Activated CD8-positive, alpha-beta memory T cell treated with anti-CD3 and anti-CD28 coated beads, Interleukin-2, amount 10 ng/mL, durations not matched to agents 7 days and 5 days (primary cell): ENCODE data around the gene RBM47. TPM values are rescaled to one million over a fixed set of nuclear protein-coding genes. Genes with fewer than 3 reads are reported as not detected.

Source experiments
- ATAC-seq: fragments of 150-1000 bp; cut with Tn5 transposase; one replicate; pipeline ENCODE4 v1.10.0; 2021; ENCODE audit warnings: moderate library complexity
- CTCF ChIA-PET: fragments of 350-600 bp; sonication (Branson Sonifier 250); formaldehyde crosslinking; loops from one replicate; lab custom pipeline; 2021; ENCODE audit warnings: antibody characterized with exemption; lab: Charles Lee
- DNase-seq: peaks from one replicate; pipeline ENCODE4 v3.0.0-alpha.2; 2020
- H3K27ac Mint-ChIP-seq: one replicate; pipeline ENCODE4 v1.8.0; 2021; ENCODE audit warnings: mild to moderate bottlenecking, mixed read lengths
- H3K27me3 Mint-ChIP-seq: one replicate; pipeline ENCODE4 v1.8.0; 2021; ENCODE audit warnings: mixed read lengths
- H3K36me3 Mint-ChIP-seq: one replicate; pipeline ENCODE4 v1.8.0; 2021; ENCODE audit warnings: mild to moderate bottlenecking, mixed read lengths
- H3K4me1 Mint-ChIP-seq: one replicate; pipeline ENCODE4 v1.8.0; 2021; ENCODE audit warnings: mixed read lengths
- H3K4me3 Mint-ChIP-seq: one replicate; pipeline ENCODE4 v1.8.0; 2021; ENCODE audit warnings: mild to moderate bottlenecking, moderate library complexity, mixed read lengths
- H3K9me3 Mint-ChIP-seq: one replicate; pipeline ENCODE4 v1.8.0; 2022; ENCODE audit warnings: low read depth, mixed read lengths
- total RNA-seq, 2 experiments: library from RNA; stranded (reverse); gene quantifications; one replicate each; pipeline ENCODE4 v1.2.3, GENCODE V29; 2021

RBM47 gene
- 1 to 10 TPM; 2.2 to 2.3 TPM for total RNA-seq

GRCh38 chr4:40629401-40630334 lies at the start of gene RBM47:
Gene RBM47, minus strand, starts transcription at chr4:40629864. Its CDS starts 190,971 bp downstream, at chr4:40438893.
- Mint-ChIP-seq H3K4me1 (peaks cover 32% of the 10 kb centered on the region), H3K4me3 (peak within 1 kb of the TSS; percentile 77), H3K9me3 (no peaks in the 10 kb centered on the region), H3K27ac (peak within 1 kb of the TSS; percentile 1), H3K27me3 (peaks cover 58% of the 10 kb centered on the region), H3K36me3 (peaks cover 1% of the 10 kb centered on the region)
- DNase-seq (no peak), ATAC-seq (peak; percentile 76)
- CTCF ChIA-PET, result interaction anchor here (0.7 kb wide), 1 partner anchor 17 kb away, joined by 3 read pairs; no protein-coding TSS in a partner anchor

GRCh38 chr4:40678421-40678820 lies 48.8 kb upstream of the RBM47 start:
- Mint-ChIP-seq H3K36me3 (peaks cover 4% of the 10 kb centered on the region), H3K27me3 (peaks cover 4% of the 10 kb centered on the region), H3K4me1 (peaks cover 16% of the 10 kb centered on the region), H3K9me3 (no peaks in the 10 kb centered on the region), H3K27ac (no peak overlapping the region), H3K4me3 (no peak overlapping the region)
- no peak for ATAC-seq
- CTCF ChIA-PET, result no interaction called here
- no peak for DNase-seq

- Mint-ChIP-seq H3K27ac (no peak overlapping the region), H3K4me3 (no peak overlapping the region)
- no peak for ATAC-seq
Measured at GRCh38 chr4:40675166-40675565, 45.5 kb upstream of the RBM47 start.

GRCh38 chr4:40672528-40673522 lies 43.2 kb upstream of the RBM47 start:
- Mint-ChIP-seq H3K36me3 (peaks cover 4% of the 10 kb centered on the region), H3K9me3 (no peaks in the 10 kb centered on the region), H3K27me3 (no peaks in the 10 kb centered on the region), H3K4me1 (peaks cover 51% of the 10 kb centered on the region), H3K27ac (peak overlapping the region; percentile 95), H3K4me3 (peak overlapping the region; percentile 64)
- peak; percentile 78 for DNase-seq
- CTCF ChIA-PET, result interaction anchor here (1.0 to 2.3 kb wide), 13 partner anchors 10 to 616 kb away, joined by 3 to 7 read pairs (median 4); partner anchors contain the start of gene N4BP2
- peak; percentile 94 for ATAC-seq

More at GRCh38 chr4:40675166-40675565, 45.5 kb upstream of the RBM47 start:
- DNase-seq, result no peak
- peaks cover 3% of the 10 kb centered on the region for H3K36me3 Mint-ChIP-seq
- no peaks in the 10 kb centered on the region for H3K9me3 Mint-ChIP-seq
- CTCF ChIA-PET, result interaction anchor here (1.1 to 1.4 kb wide), 2 partner anchors 44 to 124 kb away, joined by 3 read pairs; no protein-coding TSS in a partner anchor
- H3K27me3 Mint-ChIP-seq, result no peaks in the 10 kb centered on the region
- peaks cover 32% of the 10 kb centered on the region for H3K4me1 Mint-ChIP-seq

GRCh38 chr4:40669504-40669903 lies 39.8 kb upstream of the RBM47 start:
- H3K9me3 Mint-ChIP-seq, result no peaks in the 10 kb centered on the region
- no peaks in the 10 kb centered on the region for H3K27me3 Mint-ChIP-seq
- H3K27ac Mint-ChIP-seq, result peak overlapping the region; percentile 40
- DNase-seq (no peak), ATAC-seq (no peak)
- H3K4me1 Mint-ChIP-seq, result peaks cover 54% of the 10 kb centered on the region
- no peak overlapping the region for H3K4me3 Mint-ChIP-seq
- CTCF ChIA-PET, result no interaction called here
- H3K36me3 Mint-ChIP-seq, result peaks cover 5% of the 10 kb centered on the region

GRCh38 chr4:40665842-40666241 lies 36.2 kb upstream of the RBM47 start:
- no peak for ATAC-seq
- Mint-ChIP-seq H3K4me3 (no peak overlapping the region), H3K9me3 (no peaks in the 10 kb centered on the region), H3K27ac (no peak overlapping the region), H3K27me3 (no peaks in the 10 kb centered on the region), H3K36me3 (peaks cover 4% of the 10 kb centered on the region), H3K4me1 (peaks cover 45% of the 10 kb centered on the region)
- no peak for DNase-seq
- CTCF ChIA-PET, result interaction anchor here (1.0 kb wide), 1 partner anchor 53 kb away, joined by 3 read pairs; no protein-coding TSS in a partner anchor

GRCh38 chr4:40662962-40663604 lies 33.4 kb upstream of the RBM47 start:
- Mint-ChIP-seq H3K27me3 (no peaks in the 10 kb centered on the region), H3K4me1 (peaks cover 23% of the 10 kb centered on the region), H3K36me3 (peaks cover 1% of the 10 kb centered on the region), H3K9me3 (no peaks in the 10 kb centered on the region), H3K4me3 (no peak overlapping the region), H3K27ac (peak overlapping the region; percentile 73)
- DNase-seq, result no peak
- peak; percentile 39 for ATAC-seq
- CTCF ChIA-PET, result interaction anchor here (0.7 to 1.9 kb wide), 4 partner anchors 10 to 56 kb away, joined by 3 to 7 read pairs (median 4); no protein-coding TSS in a partner anchor

GRCh38 chr4:40661803-40662202 lies 32.1 kb upstream of the RBM47 start:
- CTCF ChIA-PET, result interaction anchor here (1.5 kb wide), 1 partner anchor 41 kb away, joined by 4 read pairs; no protein-coding TSS in a partner anchor
- Mint-ChIP-seq H3K27ac (no peak overlapping the region), H3K4me3 (no peak overlapping the region), H3K36me3 (no peaks in the 10 kb centered on the region), H3K4me1 (peaks cover 21% of the 10 kb centered on the region), H3K9me3 (no peaks in the 10 kb centered on the region), H3K27me3 (no peaks in the 10 kb centered on the region)
- DNase-seq, result no peak
- no peak for ATAC-seq

GRCh38 chr4:40656201-40656863 lies 26.7 kb upstream of the RBM47 start:
- DNase-seq, result peak; percentile 63
- Mint-ChIP-seq H3K36me3 (no peaks in the 10 kb centered on the region), H3K4me1 (peaks cover 18% of the 10 kb centered on the region), H3K4me3 (no peak overlapping the region), H3K27me3 (no peaks in the 10 kb centered on the region), H3K27ac (peak overlapping the region; percentile 4), H3K9me3 (no peaks in the 10 kb centered on the region)
- peak; percentile 66 for ATAC-seq
- CTCF ChIA-PET, result interaction anchor here (0.6 to 0.8 kb wide), 3 partner anchors 10 to 63 kb away, joined by 3 to 4 read pairs (median 3); no protein-coding TSS in a partner anchor

- CTCF ChIA-PET, result interaction anchor here (0.8 kb wide), 1 partner anchor 12 kb away, joined by 3 read pairs; no protein-coding TSS in a partner anchor
- no peak for DNase-seq
- no peak overlapping the region for H3K4me3 Mint-ChIP-seq
- H3K27ac Mint-ChIP-seq, result no peak overlapping the region
- ATAC-seq, result no peak
- peaks cover 6% of the 10 kb centered on the region for H3K4me1 Mint-ChIP-seq
- H3K9me3 Mint-ChIP-seq, result no peaks in the 10 kb centered on the region
- no peaks in the 10 kb centered on the region for H3K27me3 Mint-ChIP-seq
- H3K36me3 Mint-ChIP-seq, result no peaks in the 10 kb centered on the region
Measured at GRCh38 chr4:40651280-40651679, 21.6 kb upstream of the RBM47 start.

- no peak overlapping the region for H3K4me3 Mint-ChIP-seq
- no peaks in the 10 kb centered on the region for H3K36me3 Mint-ChIP-seq
- no peak overlapping the region for H3K27ac Mint-ChIP-seq
- no peak for ATAC-seq
- H3K27me3 Mint-ChIP-seq, result peaks cover 4% of the 10 kb centered on the region
- H3K9me3 Mint-ChIP-seq, result no peaks in the 10 kb centered on the region
- DNase-seq, result no peak
- H3K4me1 Mint-ChIP-seq, result no peaks in the 10 kb centered on the region
- CTCF ChIA-PET, result no interaction called here
Measured at GRCh38 chr4:40649321-40649720, 19.7 kb upstream of the RBM47 start.

GRCh38 chr4:40648742-40649281 lies 19.1 kb upstream of the RBM47 start:
- DNase-seq, result no peak
- Mint-ChIP-seq H3K4me3 (no peak overlapping the region), H3K4me1 (no peaks in the 10 kb centered on the region), H3K27ac (no peak overlapping the region), H3K27me3 (peaks cover 4% of the 10 kb centered on the region), H3K36me3 (no peaks in the 10 kb centered on the region), H3K9me3 (no peaks in the 10 kb centered on the region)
- no peak for ATAC-seq
- CTCF ChIA-PET, result no interaction called here
